Prostate gland (tissue), 2 donors: ENCODE measurements around the gene CTSC. TPM values are rescaled to one million over a fixed set of nuclear protein-coding genes. Genes with fewer than 3 reads are reported as not detected.

Experiments used
- DNase-seq: peaks from one replicate; pipeline ENCODE4 v3.0.0-alpha.2; 2019; ENCODE audit warnings: low spot score
- H3K27ac ChIP-seq, 2 donors: fragments of 200-600 bp; sonication (generic); 2 replicates each; pipeline ENCODE4 v1.5.1; 2017 to 2019
- H3K27me3 ChIP-seq: fragments of 200-600 bp; sonication (generic); replicated peaks from 2 replicates; pipeline ENCODE4 v1.5.1; 2019; ENCODE audit not compliant: insufficient read depth
- H3K36me3 ChIP-seq, 2 donors: fragments of 200-600 bp; sonication (generic); 1 replicate in 1 of 2; 2 replicates in 1 of 2; pipeline versions ENCODE4 v1.5.1 to v1.8.1; 2017 to 2019
- H3K4me1 ChIP-seq: fragments of 200-600 bp; sonication (generic); replicated peaks from 2 replicates; pipeline ENCODE4 v1.5.1; 2019
- H3K4me3 ChIP-seq, 2 donors: fragments of 200-600 bp; sonication (generic); 2 replicates each; pipeline ENCODE4 v1.5.1; 2017 to 2019
- H3K9me3 ChIP-seq: fragments of 200-600 bp; sonication (generic); 2 replicates; pipeline ENCODE4 v1.5.1; 2017
- CTCF ChIP-seq, 4 experiments: fragments of 200-600 bp in 2 of 4; fragments of 450-650 bp in 2 of 4; sonication (generic) in 2 of 4; IDR thresholded peaks; 1 replicate in 3 of 4; 2 replicates in 1 of 4; pipeline ENCODE4 v1.5.1; 2016 to 2019; ENCODE audit warnings: antibody characterized with exemption in 4 of 4, mild to moderate bottlenecking in 2 of 4, moderate library complexity in 2 of 4
- POLR2A ChIP-seq: fragments of 450-650 bp; IDR thresholded peaks from one replicate; pipeline ENCODE4 v1.6.1; 2016; ENCODE audit warnings: antibody characterized with exemption, mild to moderate bottlenecking
- POLR2AphosphoS5 ChIP-seq: sonication (generic); formaldehyde crosslinking; IDR thresholded peaks from one replicate; pipeline ENCODE4 v1.6.1; 2017; ENCODE audit warnings: antibody characterized with exemption
- WGBS: methylation state at CpG from one replicate; pipeline ENCODE4 v1.1.5; 2018; 5-methylcytosine and 5-hydroxymethylcytosine counted together
- intact Hi-C: fragments of 100-400 bp; cut with DNase I; formaldehyde crosslinking; loops from one replicate; pipeline ENCODE4 v1.14.2; 2022
- total RNA-seq, 2 donors: library from RNA; depleted of rRNA; stranded (reverse); fragments of >200 nt; gene quantifications; one replicate each; pipeline ENCODE4 v1.1.0, GENCODE V29; 2016

Gene CTSC
- total RNA-seq, 2 donors from 2014 or later, result 19.4 to 65.5 TPM

- intact Hi-C loops, result no loop called here
- no peaks in the 10 kb centered on the region for H3K36me3 ChIP-seq
- H3K4me1 ChIP-seq, result no peaks in the 10 kb centered on the region
- WGBS, result 95% methylated on average over 1 of the region's 1 CpG
- no peak overlapping the region for H3K4me3 ChIP-seq
- TF ChIP-seq POLR2AphosphoS5 (no peak), CTCF (IDR thresholded peaks at IDR 0.05) (no peak), POLR2A (no peak)
- no peak overlapping the region for H3K27ac ChIP-seq
- no peaks in the 10 kb centered on the region for H3K9me3 ChIP-seq
- DNase-seq, result no peak
- no peaks in the 10 kb centered on the region for H3K27me3 ChIP-seq
Measured at GRCh38 chr11:88345949-88346348, 8.4 kb upstream of the CTSC start.

GRCh38 chr11:88345408-88345807 lies 7.9 kb upstream of the CTSC start:
- DNase-seq, result no peak
- Histone ChIP-seq H3K27me3 (no peaks in the 10 kb centered on the region), H3K36me3 (no peaks in the 10 kb centered on the region), H3K4me1 (no peaks in the 10 kb centered on the region), H3K27ac (no peak overlapping the region), H3K9me3 (no peaks in the 10 kb centered on the region), H3K4me3 (no peak overlapping the region)
- no peak for TF ChIP-seq POLR2A
- 93% methylated on average over 2 of the region's 2 CpGs for WGBS
- intact Hi-C loops, result no loop called here

- intact Hi-C loops, result no loop called here
- H3K4me3 ChIP-seq, result no peak overlapping the region
- TF ChIP-seq POLR2AphosphoS5, result no peak
- no peak for TF ChIP-seq POLR2A
- TF ChIP-seq CTCF (IDR thresholded peaks at IDR 0.05), result no peak
- DNase-seq, result no peak
- no peaks in the 10 kb centered on the region for H3K4me1 ChIP-seq
- 71% methylated on average over 2 of the region's 2 CpGs for WGBS
- H3K27ac ChIP-seq, result no peak overlapping the region
- no peaks in the 10 kb centered on the region for H3K9me3 ChIP-seq
- no peaks in the 10 kb centered on the region for H3K36me3 ChIP-seq
- no peaks in the 10 kb centered on the region for H3K27me3 ChIP-seq
Measured at GRCh38 chr11:88344869-88345268, 7.3 kb upstream of the CTSC start.

GRCh38 chr11:88341522-88342251 lies 4.2 kb upstream of the CTSC start:
- Histone ChIP-seq H3K4me3 (no peak overlapping the region), H3K27ac (no peak overlapping the region), H3K4me1 (no peaks in the 10 kb centered on the region), H3K9me3 (no peaks in the 10 kb centered on the region), H3K36me3 (no peaks in the 10 kb centered on the region), H3K27me3 (no peaks in the 10 kb centered on the region)
- TF ChIP-seq POLR2AphosphoS5 (no peak), POLR2A (no peak), CTCF (IDR thresholded peaks at IDR 0.05) (no peak)
- intact Hi-C loops, result no loop called here
- no peak for DNase-seq
- 85% methylated on average over 4 of the region's 4 CpGs for WGBS

GRCh38 chr11:88340366-88340935 lies 2.9 kb upstream of the CTSC start:
- WGBS, result 73% methylated on average over 3 of the region's 3 CpGs
- intact Hi-C loops, result no loop called here
- no peak overlapping the region for H3K4me3 ChIP-seq
- TF ChIP-seq POLR2A (no peak), CTCF (IDR thresholded peaks at IDR 0.05) (no peak), POLR2AphosphoS5 (no peak)
- no peaks in the 10 kb centered on the region for H3K9me3 ChIP-seq
- no peak for DNase-seq
- no peaks in the 10 kb centered on the region for H3K36me3 ChIP-seq
- no peaks in the 10 kb centered on the region for H3K27me3 ChIP-seq
- H3K27ac ChIP-seq, result no peak overlapping the region
- no peaks in the 10 kb centered on the region for H3K4me1 ChIP-seq
